Measurements from ENCODE around the gene RBM42. TPM values are rescaled to one million over a fixed set of nuclear protein-coding genes. Genes with fewer than 3 reads are reported as not detected.
A peak's percentile ranks its signal among the peaks of the same experiment; 100 is the strongest.

The RBM42 gene
- total RNA-seq, 8 experiments from 2014 or later = 33.4 to 71.7 (median 51.1) TPM

DNA sequence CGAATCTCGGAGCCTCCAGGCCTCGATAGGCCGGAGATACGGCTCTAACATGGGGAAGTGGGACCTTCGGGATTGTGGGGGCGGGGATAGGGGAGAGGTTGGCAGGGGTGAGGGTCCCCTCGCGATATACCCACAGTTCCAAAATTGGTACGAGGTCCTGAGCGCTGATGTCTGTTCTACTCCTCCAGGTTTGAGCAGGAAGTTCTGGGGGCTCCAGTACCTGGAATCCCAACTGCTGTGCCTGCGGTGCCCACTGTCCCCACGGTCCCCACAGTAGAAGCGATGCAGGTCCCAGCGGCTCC, 447 bp downstream of the RBM42 start:
- H3K4me1 ChIP-seq (replicated peaks in 1 of 2) = peaks cover 6 to 10% of the 10 kb centered on the region in 2 donors
- WGBS, 10 experiments = 0 to 12% (median 3%) methylated on average over 3 to 6 of the region's 15 CpGs; no CpG with 5 or more reads in 7 of the 10 experiments
- H3K4me3 ChIP-seq = peak overlapping the region; percentile 86 to 96 (median 91)
- no peak for ATAC-seq (replicated peaks in 6 of 8)
- peak overlapping the region; percentile 49 to 75 for H3K27ac ChIP-seq
- in situ Hi-C loops (cut with MboI; ENCODE audit: low pct_unique_long_range_greater_than_20kb in 2 of 9, low sequenced_read_pairs in 9 of 9, unreplicated experiment in 9 of 9) = no loop called here

DNA sequence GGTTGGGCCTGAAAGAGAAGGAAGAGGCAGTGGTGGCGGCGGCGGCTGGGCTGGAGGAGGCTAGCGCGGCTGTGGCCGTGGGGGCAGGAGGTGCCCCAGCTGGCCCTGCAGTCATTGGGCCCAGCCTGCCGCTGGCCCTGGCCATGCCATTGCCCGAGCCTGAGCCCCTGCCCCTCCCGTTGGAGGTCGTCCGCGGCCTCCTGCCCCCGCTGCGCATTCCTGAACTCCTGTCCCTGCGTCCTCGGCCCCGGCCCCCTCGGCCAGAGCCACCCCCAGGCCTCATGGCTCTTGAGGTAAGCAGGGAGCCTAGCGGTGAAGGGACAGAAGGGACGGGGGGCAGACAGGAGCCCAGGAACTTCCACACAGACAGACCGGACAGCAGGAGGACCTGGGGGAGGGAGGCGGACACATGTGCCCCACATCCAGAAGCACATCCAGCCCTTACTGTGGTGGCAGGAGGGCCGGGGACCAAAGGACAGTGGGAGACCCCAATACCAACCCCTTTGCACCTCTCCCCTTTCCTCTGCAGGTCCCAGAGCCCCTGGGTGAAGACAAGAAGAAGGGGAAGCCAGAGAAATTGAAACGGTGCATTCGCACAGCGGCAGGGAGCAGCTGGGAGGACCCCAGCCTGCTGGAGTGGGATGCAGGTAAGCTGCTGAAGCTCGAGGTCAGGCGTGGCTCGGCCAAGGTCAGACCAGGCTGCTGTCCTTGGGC, 5.0 kb downstream of the RBM42 start:
- Histone ChIP-seq H3K4me3 (no peak overlapping the region), H3K4me1 (replicated peaks in 1 of 2) (peaks cover 4 to 6% of the 10 kb centered on the region in 2 donors), H3K27ac (no peak overlapping the region)
- in situ Hi-C loops (cut with MboI; ENCODE audit: low pct_unique_long_range_greater_than_20kb in 2 of 9, low sequenced_read_pairs in 9 of 9, unreplicated experiment in 9 of 9) = no loop called here
- ATAC-seq (replicated peaks in 6 of 8) = no peak
- 85 to 100% (median 85%) methylated on average over 1 to 4 of the region's 29 CpGs; no CpG with 5 or more reads in 7 of the 10 experiments for WGBS, 10 experiments

DNA sequence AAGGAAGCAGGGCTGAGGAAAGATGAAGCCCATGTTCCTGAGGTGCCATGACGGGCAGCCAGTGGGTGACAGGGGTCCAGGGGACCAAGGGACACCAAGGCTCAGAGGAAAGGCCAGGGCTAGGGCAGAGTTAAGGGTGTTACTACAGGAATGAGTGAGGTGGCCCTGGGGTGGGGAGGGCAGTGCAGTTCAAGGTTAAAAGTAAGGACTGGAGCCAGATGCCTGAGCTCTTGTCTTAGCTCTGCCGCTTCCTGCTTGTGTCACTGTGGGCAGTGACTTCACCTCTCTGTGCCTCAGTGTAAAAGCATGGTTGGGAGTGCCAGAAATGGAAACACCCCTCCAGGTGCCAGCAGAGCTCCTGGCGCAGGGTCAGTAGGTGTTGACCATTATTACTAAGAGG, 7.8 kb downstream of the RBM42 start:
- H3K4me1 ChIP-seq (replicated peaks in 1 of 2) = no peaks in the 10 kb centered on the region
- H3K27ac ChIP-seq = no peak overlapping the region
- whole genome bisulfite sequencing, 10 experiments = 50 to 100% (median 89%) methylated on average over 1 to 2 of the region's 3 CpGs; no CpG with 5 or more reads in 6 of the 10 experiments
- H3K4me3 ChIP-seq = no peak overlapping the region
- in situ Hi-C loops (cut with MboI; ENCODE audit: low pct_unique_long_range_greater_than_20kb in 2 of 9, low sequenced_read_pairs in 9 of 9, unreplicated experiment in 9 of 9) = no loop called here
- no peak for ATAC-seq (replicated peaks in 6 of 8)

DNA sequence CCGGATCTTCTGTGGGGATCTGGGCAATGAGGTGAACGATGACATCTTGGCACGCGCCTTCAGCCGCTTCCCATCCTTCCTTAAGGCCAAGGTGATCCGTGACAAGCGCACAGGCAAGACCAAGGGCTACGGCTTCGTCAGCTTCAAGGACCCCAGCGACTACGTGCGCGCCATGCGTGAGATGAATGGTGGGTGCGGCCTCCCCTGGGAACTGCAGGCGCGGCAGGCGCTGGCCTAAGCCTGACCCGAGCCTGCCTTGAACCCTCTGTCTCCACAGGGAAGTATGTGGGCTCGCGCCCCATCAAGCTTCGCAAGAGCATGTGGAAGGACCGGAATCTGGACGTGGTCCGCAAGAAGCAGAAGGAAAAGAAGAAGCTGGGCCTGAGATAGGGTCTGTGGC, 8.3 kb downstream of the RBM42 start:
- in situ Hi-C loops (cut with MboI; ENCODE audit: low pct_unique_long_range_greater_than_20kb in 2 of 9, low sequenced_read_pairs in 9 of 9, unreplicated experiment in 9 of 9) = no loop called here
- no peak for ATAC-seq (replicated peaks in 6 of 8)
- no peak overlapping the region for H3K4me3 ChIP-seq
- no peaks in the 10 kb centered on the region for H3K4me1 ChIP-seq (replicated peaks in 1 of 2)
- WGBS, 10 experiments = 20 to 100% (median 95%) methylated on average over 1 to 11 of the region's 25 CpGs; no CpG with 5 or more reads in 6 of the 10 experiments
- H3K27ac ChIP-seq = no peak overlapping the region

DNA sequence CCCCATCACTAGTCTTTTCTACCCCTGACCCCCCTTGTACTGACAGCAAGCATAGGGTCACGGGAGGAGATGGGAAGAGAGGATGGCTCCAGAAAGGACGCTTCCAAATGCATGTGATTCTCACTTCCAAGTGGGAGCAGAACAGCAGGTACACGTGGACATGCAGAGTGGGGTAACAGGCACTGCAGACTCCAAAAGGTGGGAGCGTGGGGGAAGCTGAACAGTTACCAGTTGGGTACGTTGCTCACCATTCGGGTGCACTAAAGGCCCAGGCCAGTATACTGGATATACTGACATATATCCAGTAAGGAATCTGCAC, 10.4 kb downstream of the RBM42 start:
- H3K27ac ChIP-seq = no peak overlapping the region
- H3K4me3 ChIP-seq = no peak overlapping the region
- no peak for ATAC-seq (replicated peaks in 6 of 8)
- in situ Hi-C loops (cut with MboI; ENCODE audit: low pct_unique_long_range_greater_than_20kb in 2 of 9, low sequenced_read_pairs in 9 of 9, unreplicated experiment in 9 of 9) = no loop called here
- WGBS, 10 experiments = 0 to 92% (median 50%) methylated on average over 1 to 5 of the region's 6 CpGs; no CpG with 5 or more reads in 3 of the 10 experiments
- no peaks in the 10 kb centered on the region for H3K4me1 ChIP-seq (replicated peaks in 1 of 2)

DNA sequence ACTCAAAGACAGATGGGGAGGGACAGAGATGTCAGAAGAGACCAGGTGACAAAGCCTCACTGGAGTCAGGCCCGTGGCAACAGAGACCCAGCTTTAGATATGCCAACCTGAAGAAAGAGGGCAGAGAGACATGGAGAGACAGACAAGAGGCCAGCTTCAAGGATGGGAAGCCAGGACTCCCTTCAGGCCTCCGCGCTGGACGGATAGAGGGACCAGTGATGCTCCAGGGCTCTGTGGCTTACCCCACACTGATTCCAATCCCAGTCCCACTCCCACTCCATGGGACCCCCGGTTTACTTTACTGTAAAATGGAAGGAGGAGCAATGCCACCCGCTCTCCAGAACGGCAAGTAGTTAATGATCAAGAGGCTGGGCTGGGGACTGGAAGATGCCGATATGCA, 11.0 kb downstream of the RBM42 start:
- Histone ChIP-seq H3K27ac (no peak overlapping the region), H3K4me3 (no peak overlapping the region), H3K4me1 (replicated peaks in 1 of 2) (no peaks in the 10 kb centered on the region)
- 82 to 100% (median 100%) methylated on average over 1 to 7 of the region's 8 CpGs; no CpG with 5 or more reads in 5 of the 10 experiments for WGBS, 10 experiments
- in situ Hi-C loops (cut with MboI; ENCODE audit: low pct_unique_long_range_greater_than_20kb in 2 of 9, low sequenced_read_pairs in 9 of 9, unreplicated experiment in 9 of 9) = no loop called here
- no peak for ATAC-seq (replicated peaks in 6 of 8)

DNA sequence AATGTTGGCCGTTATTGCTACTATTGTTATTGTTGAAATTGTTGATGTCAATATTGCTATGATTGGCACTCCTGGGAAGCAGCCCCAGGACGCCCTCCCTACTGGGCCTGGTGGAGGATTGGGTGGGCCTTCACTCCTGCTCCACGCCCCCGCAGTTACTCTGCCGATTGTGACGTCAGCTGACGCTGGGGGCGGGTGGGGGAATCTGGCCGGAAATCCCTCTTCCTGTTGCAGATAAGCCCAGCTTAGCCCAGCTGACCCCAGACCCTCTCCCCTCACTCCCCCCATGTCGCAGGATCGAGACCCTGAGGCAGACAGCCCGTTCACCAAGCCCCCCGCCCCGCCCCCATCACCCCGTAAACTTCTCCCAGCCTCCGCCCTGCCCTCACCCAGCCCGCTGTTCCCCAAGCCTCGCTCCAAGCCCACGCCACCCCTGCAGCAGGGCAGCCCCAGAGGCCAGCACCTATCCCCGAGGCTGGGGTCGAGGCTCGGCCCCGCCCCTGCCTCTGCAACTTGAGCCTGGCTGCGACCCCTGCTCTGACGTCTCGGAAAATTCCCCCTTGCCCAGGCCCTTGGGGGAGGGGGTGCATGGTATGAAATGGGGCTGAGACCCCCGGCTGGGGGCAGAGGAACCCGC, 12.8 kb downstream of the RBM42 start, which contains the start of gene ETV2:
ETV2 (plus strand) TSS at position 231 of the 637 bp plus-strand sequence. CDS start 716 bp downstream, outside the sequence.
- Histone ChIP-seq H3K27ac (no peak within 1 kb of the TSS), H3K4me1 (replicated peaks in 1 of 2) (no peaks in the 10 kb centered on the region), H3K4me3 (no peak within 1 kb of the TSS)
- ATAC-seq (replicated peaks in 6 of 8) = no peak
- in situ Hi-C loops (cut with MboI; ENCODE audit: low pct_unique_long_range_greater_than_20kb in 2 of 9, low sequenced_read_pairs in 9 of 9, unreplicated experiment in 9 of 9) = no loop called here
- WGBS, 10 experiments = 0 to 59% (median 40%) methylated on average over 1 to 3 of the region's 28 CpGs; no CpG with 5 or more reads in 5 of the 10 experiments

DNA sequence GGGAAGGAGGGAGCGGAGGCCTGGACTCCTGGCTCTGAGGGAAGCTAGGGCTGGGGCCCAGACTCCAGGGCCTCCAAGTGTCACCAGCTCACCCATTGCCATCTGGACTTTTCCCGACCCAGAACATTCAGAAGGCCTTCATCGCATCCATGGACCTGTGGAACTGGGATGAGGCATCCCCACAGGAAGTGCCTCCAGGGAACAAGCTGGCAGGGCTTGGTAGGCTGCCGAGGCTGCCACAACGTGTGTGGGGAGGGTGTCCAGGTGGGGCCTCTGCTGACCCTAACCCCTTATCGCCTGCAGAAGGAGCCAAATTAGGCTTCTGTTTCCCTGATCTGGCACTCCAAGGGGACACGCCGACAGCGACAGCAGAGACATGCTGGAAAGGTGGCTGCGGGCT, 13.5 kb downstream of the RBM42 start:
- no peak overlapping the region for H3K4me3 ChIP-seq
- in situ Hi-C loops (cut with MboI; ENCODE audit: low pct_unique_long_range_greater_than_20kb in 2 of 9, low sequenced_read_pairs in 9 of 9, unreplicated experiment in 9 of 9) = no loop called here
- WGBS, 10 experiments = 0 to 100% methylated on average over 1 to 2 of the region's 10 CpGs; no CpG with 5 or more reads in 8 of the 10 experiments
- H3K4me1 ChIP-seq (replicated peaks in 1 of 2) = no peaks in the 10 kb centered on the region
- no peak overlapping the region for H3K27ac ChIP-seq
- no peak for ATAC-seq (replicated peaks in 6 of 8)

DNA sequence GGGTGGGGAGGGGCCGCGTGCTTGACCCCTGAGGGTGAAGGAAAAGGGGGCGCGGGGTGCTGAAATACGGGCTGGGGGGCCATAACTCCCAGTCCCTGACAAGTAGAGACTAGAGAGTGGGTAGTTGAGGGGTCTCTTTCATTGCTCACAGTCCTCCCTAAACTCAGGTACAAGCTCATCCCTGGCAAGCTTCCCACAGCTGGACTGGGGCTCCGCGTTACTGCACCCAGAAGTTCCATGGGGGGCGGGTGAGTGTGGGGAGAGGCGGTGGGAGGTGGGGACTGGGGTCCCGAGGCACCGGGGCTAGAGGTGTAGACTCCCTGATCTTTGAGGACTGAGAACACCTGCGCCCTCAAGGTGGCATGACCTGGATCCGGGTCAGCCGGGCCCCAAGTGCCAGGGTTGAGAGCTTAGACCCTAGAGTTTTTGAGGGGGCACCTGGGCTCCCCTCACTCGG, 14.0 kb downstream of the RBM42 start:
- Histone ChIP-seq H3K27ac (no peak overlapping the region), H3K4me3 (peak overlapping the region; percentile 31 to 50 (median 38)), H3K4me1 (replicated peaks in 1 of 2) (no peaks in the 10 kb centered on the region)
- 7% methylated on average over 3 of the region's 15 CpGs; no CpG with 5 or more reads in 9 of the 10 experiments for WGBS, 10 experiments
- in situ Hi-C loops (cut with MboI; ENCODE audit: low pct_unique_long_range_greater_than_20kb in 2 of 9, low sequenced_read_pairs in 9 of 9, unreplicated experiment in 9 of 9) = no loop called here
- no peak for ATAC-seq (replicated peaks in 6 of 8)

DNA sequence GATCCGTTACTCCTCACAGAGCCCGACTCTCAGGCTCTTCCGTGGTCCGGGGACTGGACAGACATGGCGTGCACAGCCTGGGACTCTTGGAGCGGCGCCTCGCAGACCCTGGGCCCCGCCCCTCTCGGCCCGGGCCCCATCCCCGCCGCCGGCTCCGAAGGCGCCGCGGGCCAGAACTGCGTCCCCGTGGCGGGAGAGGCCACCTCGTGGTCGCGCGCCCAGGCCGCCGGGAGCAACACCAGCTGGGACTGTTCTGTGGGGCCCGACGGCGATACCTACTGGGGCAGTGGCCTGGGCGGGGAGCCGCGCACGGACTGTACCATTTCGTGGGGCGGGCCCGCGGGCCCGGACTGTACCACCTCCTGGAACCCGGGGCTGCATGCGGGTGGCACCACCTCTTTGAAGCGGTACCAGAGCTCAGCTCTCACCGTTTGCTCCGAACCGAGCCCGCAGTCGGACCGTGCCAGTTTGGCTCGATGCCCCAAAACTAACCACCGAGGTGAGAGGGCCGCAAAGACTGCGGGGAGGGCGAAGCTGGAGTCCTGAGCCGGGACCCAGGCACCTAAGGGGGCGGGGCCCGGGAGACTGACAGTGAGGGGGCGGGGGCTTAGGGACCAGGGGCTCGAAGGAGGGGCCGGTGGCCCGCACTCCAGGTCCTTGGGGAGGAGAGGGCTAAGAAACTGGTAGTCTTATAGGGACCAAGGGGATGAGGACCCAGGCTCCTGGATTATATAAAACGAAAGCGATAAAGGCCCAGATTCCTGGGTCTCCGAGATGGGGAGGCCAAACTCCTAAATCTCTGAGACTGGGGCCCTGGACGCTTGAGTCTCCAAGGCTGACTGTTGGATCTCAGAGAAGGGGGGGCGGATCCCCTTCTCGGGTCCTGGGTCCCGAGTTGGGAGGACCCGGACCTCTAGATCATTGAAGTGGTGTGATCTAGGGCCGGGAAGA, 14.7 kb downstream of the RBM42 start:
- in situ Hi-C loops (cut with MboI; ENCODE audit: low pct_unique_long_range_greater_than_20kb in 2 of 9, low sequenced_read_pairs in 9 of 9, unreplicated experiment in 9 of 9) = no loop called here
- ATAC-seq (replicated peaks in 6 of 8) = peak; percentile 42 to 67 (median 54)
- no peaks in the 10 kb centered on the region for H3K4me1 ChIP-seq (replicated peaks in 1 of 2)
- WGBS, 10 experiments = 0% methylated on average over 1 to 4 of the region's 69 CpGs; no CpG with 5 or more reads in 4 of the 10 experiments
- H3K4me3 ChIP-seq = peak overlapping the region; percentile 31 to 50 (median 38)
- peak overlapping the region in 1 of 2 donors; percentile 41 for H3K27ac ChIP-seq

DNA sequence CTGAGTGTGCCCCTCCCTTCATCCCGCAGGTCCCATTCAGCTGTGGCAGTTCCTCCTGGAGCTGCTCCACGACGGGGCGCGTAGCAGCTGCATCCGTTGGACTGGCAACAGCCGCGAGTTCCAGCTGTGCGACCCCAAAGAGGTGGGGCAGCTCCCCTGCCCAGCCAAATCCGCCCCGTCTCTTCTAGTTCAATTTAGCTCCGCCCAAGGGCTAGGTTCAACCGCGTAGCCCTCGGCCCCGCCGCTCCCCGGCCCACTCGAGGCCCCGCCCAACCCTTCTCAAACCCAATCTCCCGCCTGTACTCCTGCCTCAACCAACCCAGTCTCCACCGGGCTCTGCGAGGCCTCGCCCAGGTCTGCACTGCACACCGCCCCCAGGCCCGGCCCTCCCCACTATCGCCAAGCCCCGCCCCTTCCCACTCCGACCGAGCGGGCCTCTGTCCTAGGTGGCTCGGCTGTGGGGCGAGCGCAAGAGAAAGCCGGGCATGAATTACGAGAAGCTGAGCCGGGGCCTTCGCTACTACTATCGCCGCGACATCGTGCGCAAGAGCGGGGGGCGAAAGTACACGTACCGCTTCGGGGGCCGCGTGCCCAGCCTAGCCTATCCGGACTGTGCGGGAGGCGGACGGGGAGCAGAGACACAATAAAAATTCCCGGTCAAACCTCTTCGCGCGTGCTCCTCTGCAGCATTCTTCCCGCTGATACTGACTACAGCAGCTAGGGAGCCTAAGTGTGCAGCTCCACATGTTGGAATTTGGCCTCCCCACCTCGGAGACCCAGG, 15.6 kb downstream of the RBM42 start:
- 0 to 20% (median 1%) methylated on average over 2 to 14 of the region's 60 CpGs; no CpG with 5 or more reads in 7 of the 10 experiments for WGBS, 10 experiments
- H3K4me1 ChIP-seq (replicated peaks in 1 of 2) = peaks cover 5% of the 10 kb centered on the region in 2 donors
- in situ Hi-C loops (cut with MboI; ENCODE audit: low pct_unique_long_range_greater_than_20kb in 2 of 9, low sequenced_read_pairs in 9 of 9, unreplicated experiment in 9 of 9) = no loop called here
- peak overlapping the region; percentile 19 to 41 for H3K27ac ChIP-seq
- H3K4me3 ChIP-seq = peak overlapping the region; percentile 31 to 50 (median 38)
- peak; percentile 61 to 78 (median 72) for ATAC-seq (replicated peaks in 6 of 8)

DNA sequence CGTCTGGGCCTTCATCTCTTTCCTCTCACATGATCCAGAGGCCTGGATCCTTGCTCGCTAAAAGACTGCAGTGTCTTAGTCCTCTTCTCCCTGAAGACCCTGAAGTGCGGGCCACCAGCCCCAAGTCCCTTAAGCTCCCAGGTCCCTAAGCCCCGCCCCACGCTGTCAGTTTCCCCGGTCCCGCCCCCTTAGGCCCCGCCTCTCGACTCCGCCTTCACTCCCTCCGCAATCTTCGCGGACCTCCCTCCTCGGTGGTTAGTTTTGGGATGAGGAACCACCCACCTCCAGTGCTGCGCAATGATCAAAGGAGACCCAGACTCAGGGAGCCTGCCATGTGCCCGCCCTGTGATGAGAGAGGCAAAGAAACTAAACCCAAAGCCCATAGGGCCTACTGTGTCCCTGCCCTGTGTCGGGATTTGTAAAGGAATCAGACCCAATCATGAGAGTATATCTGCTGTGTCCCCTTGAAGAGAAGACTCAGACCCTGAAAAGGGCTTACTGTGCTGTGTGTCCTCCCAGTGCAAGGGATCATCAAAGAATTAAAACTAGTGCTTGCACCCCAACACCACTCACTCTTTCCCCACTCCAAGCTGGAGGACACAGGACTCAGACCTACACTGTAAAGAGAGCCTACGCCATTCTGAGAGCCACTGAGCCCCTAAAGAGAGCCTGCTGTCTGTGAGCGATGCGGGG, 16.3 kb downstream of the RBM42 start:
- peak overlapping the region; percentile 31 to 50 (median 38) for H3K4me3 ChIP-seq
- peak overlapping the region; percentile 19 to 41 for H3K27ac ChIP-seq
- WGBS, 10 experiments = 0 to 100% (median 39%) methylated on average over 1 to 5 of the region's 20 CpGs; no CpG with 5 or more reads in 2 of the 10 experiments
- ATAC-seq (replicated peaks in 6 of 8) = peak in 6 of 8 experiments; percentile 2 to 16 (median 8)
- in situ Hi-C loops (cut with MboI; ENCODE audit: low pct_unique_long_range_greater_than_20kb in 2 of 9, low sequenced_read_pairs in 9 of 9, unreplicated experiment in 9 of 9) = no loop called here
- H3K4me1 ChIP-seq (replicated peaks in 1 of 2) = peaks cover 7 to 8% of the 10 kb centered on the region in 2 donors
